Activated naive CD4-positive, alpha-beta T cell treated with anti-CD3 and anti-CD28 coated beads, Interleukin-2, amount 10 ng/mL, durations not matched to agents 5 hours and 36 hours (primary cell): ENCODE data around the gene TBC1D32. TPM values are rescaled to one million over a fixed set of nuclear protein-coding genes. Genes with fewer than 3 reads are reported as not detected.

ENCODE experiments used
- total RNA-seq, 2 experiments: library from RNA; stranded (reverse); gene quantifications; one replicate each; pipeline ENCODE4 v1.2.3, GENCODE V29; 2021

Gene TBC1D32
- total RNA-seq: 10 to 100 TPM in 1 of 2 experiments, 1 to 10 TPM in 1; 9.9 to 11.2 TPM

GRCh38 chr6:121334299-121335086 is at the start of gene TBC1D32:
TBC1D32 (minus strand) TSS chr6:121334480; CDS start chr6:121334430, 50 bp downstream.

Other genes with a start within 250 kb of the TBC1D32 start
- not detected for gene GJA1, start 101.2 kb upstream of the TBC1D32 start, total RNA-seq